GM13976 (cell line): Measurements from ENCODE around the gene SLC9A9.

Experiments used
- DNase-seq: peaks from one replicate; pipeline ENCODE4 v3.0.0; 2012; ENCODE audit warnings: low spot score
- in situ Hi-C: fragments of 300-500 bp; cut with MboI; formaldehyde crosslinking; loops from one replicate; pipeline ENCODE4 v1.12.0; 2022; ENCODE audit warnings: low sequenced_read_pairs, mixed read lengths, inconsistent platforms; ENCODE audit not compliant: unreplicated experiment
- TF ChIP-seq, protein P1 (sequence below): IDR thresholded peaks from 2 replicates; pipeline ENCODE4 v1.5.1; 2012; ENCODE audit warnings: borderline replicate concordance, mild to moderate bottlenecking; ENCODE audit not compliant: insufficient read depth; ENCODE audit errors: extremely low read depth, missing control alignments, control extremely low read depth

Gene SLC9A9

GRCh38 chr3:143676747-143677146 is 171.5 kb downstream of the SLC9A9 start:
- no peak for DNase-seq
- in situ Hi-C loops, result no loop called here
- TF ChIP-seq, protein P1, sequence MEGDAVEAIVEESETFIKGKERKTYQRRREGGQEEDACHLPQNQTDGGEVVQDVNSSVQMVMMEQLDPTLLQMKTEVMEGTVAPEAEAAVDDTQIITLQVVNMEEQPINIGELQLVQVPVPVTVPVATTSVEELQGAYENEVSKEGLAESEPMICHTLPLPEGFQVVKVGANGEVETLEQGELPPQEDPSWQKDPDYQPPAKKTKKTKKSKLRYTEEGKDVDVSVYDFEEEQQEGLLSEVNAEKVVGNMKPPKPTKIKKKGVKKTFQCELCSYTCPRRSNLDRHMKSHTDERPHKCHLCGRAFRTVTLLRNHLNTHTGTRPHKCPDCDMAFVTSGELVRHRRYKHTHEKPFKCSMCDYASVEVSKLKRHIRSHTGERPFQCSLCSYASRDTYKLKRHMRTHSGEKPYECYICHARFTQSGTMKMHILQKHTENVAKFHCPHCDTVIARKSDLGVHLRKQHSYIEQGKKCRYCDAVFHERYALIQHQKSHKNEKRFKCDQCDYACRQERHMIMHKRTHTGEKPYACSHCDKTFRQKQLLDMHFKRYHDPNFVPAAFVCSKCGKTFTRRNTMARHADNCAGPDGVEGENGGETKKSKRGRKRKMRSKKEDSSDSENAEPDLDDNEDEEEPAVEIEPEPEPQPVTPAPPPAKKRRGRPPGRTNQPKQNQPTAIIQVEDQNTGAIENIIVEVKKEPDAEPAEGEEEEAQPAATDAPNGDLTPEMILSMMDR, result no peak

DNA sequence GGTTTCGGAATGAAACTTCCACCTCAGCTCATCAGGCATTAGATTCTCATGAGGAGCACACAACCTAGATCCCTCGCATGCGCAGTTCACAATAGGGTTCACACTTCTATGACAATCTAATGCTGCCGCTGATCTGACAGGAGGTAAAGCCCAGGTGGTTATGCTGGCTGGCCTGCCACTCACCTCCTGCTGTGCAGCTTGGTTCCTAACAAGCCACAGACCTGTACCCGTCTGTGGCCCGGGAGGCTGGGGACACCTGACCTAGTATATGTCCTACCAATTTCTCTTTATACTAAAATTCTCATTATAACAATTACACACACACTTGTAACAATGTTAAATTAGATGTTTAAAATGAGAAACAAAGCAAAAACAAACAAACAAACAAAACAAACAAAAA is 172.2 kb downstream of the SLC9A9 start:
- in situ Hi-C loops, result no loop called here
- TF ChIP-seq, protein P1, result no peak
- DNase-seq, result no peak

DNA sequence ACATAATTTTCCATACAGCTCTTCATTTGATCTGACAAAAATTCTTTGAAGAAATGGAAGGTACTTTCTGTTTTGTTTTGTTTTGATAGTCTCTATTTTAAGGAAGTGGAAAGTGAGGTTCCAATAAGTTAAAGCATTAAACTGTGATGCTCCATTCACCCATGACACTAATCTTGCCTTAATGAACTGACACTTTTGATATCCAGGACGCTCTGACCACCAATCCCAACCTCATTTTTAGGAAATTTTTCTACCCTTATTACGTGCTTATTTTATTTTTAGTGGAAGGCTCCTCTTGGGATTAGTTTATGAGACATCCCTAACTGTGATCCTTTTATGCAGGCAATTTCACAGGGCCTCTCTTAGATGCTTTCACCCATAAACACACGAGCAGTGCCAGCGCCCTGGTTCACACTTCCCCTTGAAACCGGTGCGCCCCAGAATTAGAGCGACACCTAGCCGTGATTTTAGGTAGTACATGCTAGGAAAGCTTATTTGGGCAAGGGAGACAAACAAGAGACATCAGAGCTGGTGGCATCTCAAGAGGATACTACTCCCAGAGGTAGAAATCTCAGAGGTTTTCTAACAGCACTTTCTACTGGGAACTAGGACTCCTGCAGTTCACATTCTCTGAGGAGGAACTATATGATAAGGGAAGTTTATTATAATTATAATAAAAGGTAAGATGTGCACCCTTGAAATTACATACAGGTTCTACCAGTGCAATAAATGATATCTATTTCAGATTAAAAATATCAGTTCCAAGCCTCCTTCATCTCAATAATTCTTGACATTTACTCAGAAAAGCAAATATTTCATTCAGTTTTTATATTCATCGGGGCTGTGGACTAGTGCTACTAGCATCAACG is 173.9 kb downstream of the SLC9A9 start:
- TF ChIP-seq, protein P1, result peak; percentile 82
- in situ Hi-C loops, result no loop called here

GRCh38 chr3:143672396-143673165 is 175.7 kb downstream of the SLC9A9 start:
- DNase-seq, result no peak
- in situ Hi-C loops, result no loop called here
- TF ChIP-seq, protein P1, result no peak

More for the DNA sequence above, 173.9 kb downstream of the SLC9A9 start:
- DNase-seq, result peak; percentile 52

GRCh38 chr3:143671626-143672025 is 176.6 kb downstream of the SLC9A9 start:
- TF ChIP-seq, protein P1, result no peak
- in situ Hi-C loops, result no loop called here
- no peak for DNase-seq

- DNase-seq, result peak; percentile 35
- TF ChIP-seq, protein P1, result no peak
- in situ Hi-C loops, result loop anchor here (10.0 kb wide), 1 partner anchor 544 kb away; no protein-coding TSS in a partner anchor
These were observed 179.1 kb downstream of the SLC9A9 start for GRCh38 chr3:143668924-143669790.
